Esophagus muscularis mucosa (tissue), 3 donors: ENCODE data around the gene ARL8B.
"Not testable (repeated sequence)": the region's sequence is repeated elsewhere in the genome, so short reads cannot be mapped to it uniquely, and the experiment has no call there.

Experiments
- EP300 ChIP-seq: sonication (generic); formaldehyde crosslinking; IDR thresholded peaks from one replicate; pipeline ENCODE4 v1.6.1; 2017; ENCODE audit warnings: antibody characterized with exemption
- TF ChIP-seq, protein P1 (sequence below), 3 experiments: fragments of 200-600 bp in 2 of 3; fragments of 450-650 bp in 1 of 3; sonication (generic) in 2 of 3; IDR thresholded peaks; one replicate each; pipeline ENCODE4 v1.5.1; 2017 to 2019; ENCODE audit warnings: antibody characterized with exemption in 3 of 3, mild to moderate bottlenecking in 2 of 3, moderate library complexity in 1 of 3

- TF ChIP-seq, protein P1, sequence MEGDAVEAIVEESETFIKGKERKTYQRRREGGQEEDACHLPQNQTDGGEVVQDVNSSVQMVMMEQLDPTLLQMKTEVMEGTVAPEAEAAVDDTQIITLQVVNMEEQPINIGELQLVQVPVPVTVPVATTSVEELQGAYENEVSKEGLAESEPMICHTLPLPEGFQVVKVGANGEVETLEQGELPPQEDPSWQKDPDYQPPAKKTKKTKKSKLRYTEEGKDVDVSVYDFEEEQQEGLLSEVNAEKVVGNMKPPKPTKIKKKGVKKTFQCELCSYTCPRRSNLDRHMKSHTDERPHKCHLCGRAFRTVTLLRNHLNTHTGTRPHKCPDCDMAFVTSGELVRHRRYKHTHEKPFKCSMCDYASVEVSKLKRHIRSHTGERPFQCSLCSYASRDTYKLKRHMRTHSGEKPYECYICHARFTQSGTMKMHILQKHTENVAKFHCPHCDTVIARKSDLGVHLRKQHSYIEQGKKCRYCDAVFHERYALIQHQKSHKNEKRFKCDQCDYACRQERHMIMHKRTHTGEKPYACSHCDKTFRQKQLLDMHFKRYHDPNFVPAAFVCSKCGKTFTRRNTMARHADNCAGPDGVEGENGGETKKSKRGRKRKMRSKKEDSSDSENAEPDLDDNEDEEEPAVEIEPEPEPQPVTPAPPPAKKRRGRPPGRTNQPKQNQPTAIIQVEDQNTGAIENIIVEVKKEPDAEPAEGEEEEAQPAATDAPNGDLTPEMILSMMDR (IDR thresholded peaks at IDR 0.05): not testable (repeated sequence)
- TF ChIP-seq EP300: not testable (repeated sequence)
These were observed 39.9 kb upstream of the ARL8B start for GRCh38 chr3:5081973-5082788.
